ENCODE data around the gene DCANP1.
A peak's percentile ranks its signal among the peaks of the same experiment; 100 is the strongest.

The DCANP1 gene

DNA sequence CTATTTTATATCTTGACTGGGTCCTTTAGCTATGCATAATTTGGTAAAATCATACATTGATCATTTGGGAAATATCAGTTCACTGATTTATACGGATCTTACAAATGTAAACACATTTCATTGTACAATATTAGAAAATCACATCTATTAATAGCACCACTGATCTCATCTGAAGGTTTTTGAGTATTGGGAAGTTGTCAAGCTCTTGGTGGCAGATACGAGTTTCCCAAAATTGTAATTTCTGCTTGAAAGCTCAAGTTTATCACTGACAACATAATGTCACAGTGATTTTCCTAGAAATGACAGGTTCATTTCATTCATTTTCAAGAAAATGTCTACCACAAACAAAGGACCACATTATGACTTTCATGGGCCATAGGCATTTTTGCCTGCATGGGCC, 45.1 kb downstream of the DCANP1 start:
- TF ChIP-seq GABPA (IDR thresholded peaks at IDR 0.05; ENCODE audit: low read depth) (no peak), POLR2AphosphoS5 (IDR thresholded peaks at IDR 0.05; ENCODE audit: low read depth) (no peak)
- TF ChIP-seq, protein P1, sequence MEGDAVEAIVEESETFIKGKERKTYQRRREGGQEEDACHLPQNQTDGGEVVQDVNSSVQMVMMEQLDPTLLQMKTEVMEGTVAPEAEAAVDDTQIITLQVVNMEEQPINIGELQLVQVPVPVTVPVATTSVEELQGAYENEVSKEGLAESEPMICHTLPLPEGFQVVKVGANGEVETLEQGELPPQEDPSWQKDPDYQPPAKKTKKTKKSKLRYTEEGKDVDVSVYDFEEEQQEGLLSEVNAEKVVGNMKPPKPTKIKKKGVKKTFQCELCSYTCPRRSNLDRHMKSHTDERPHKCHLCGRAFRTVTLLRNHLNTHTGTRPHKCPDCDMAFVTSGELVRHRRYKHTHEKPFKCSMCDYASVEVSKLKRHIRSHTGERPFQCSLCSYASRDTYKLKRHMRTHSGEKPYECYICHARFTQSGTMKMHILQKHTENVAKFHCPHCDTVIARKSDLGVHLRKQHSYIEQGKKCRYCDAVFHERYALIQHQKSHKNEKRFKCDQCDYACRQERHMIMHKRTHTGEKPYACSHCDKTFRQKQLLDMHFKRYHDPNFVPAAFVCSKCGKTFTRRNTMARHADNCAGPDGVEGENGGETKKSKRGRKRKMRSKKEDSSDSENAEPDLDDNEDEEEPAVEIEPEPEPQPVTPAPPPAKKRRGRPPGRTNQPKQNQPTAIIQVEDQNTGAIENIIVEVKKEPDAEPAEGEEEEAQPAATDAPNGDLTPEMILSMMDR (IDR thresholded peaks at IDR 0.05; ENCODE audit: insufficient read depth, low read length), result no peak
- TF ChIP-seq, protein P2, sequence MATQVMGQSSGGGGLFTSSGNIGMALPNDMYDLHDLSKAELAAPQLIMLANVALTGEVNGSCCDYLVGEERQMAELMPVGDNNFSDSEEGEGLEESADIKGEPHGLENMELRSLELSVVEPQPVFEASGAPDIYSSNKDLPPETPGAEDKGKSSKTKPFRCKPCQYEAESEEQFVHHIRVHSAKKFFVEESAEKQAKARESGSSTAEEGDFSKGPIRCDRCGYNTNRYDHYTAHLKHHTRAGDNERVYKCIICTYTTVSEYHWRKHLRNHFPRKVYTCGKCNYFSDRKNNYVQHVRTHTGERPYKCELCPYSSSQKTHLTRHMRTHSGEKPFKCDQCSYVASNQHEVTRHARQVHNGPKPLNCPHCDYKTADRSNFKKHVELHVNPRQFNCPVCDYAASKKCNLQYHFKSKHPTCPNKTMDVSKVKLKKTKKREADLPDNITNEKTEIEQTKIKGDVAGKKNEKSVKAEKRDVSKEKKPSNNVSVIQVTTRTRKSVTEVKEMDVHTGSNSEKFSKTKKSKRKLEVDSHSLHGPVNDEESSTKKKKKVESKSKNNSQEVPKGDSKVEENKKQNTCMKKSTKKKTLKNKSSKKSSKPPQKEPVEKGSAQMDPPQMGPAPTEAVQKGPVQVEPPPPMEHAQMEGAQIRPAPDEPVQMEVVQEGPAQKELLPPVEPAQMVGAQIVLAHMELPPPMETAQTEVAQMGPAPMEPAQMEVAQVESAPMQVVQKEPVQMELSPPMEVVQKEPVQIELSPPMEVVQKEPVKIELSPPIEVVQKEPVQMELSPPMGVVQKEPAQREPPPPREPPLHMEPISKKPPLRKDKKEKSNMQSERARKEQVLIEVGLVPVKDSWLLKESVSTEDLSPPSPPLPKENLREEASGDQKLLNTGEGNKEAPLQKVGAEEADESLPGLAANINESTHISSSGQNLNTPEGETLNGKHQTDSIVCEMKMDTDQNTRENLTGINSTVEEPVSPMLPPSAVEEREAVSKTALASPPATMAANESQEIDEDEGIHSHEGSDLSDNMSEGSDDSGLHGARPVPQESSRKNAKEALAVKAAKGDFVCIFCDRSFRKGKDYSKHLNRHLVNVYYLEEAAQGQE (IDR thresholded peaks at IDR 0.05; ENCODE audit: insufficient replicate concordance, low read depth), result no peak
- H3K27ac ChIP-seq (replicated peaks), result no peak overlapping the region
- H3K27me3 ChIP-seq (ENCODE audit: insufficient read depth, poor library complexity, severe bottlenecking), result no peaks in the 10 kb centered on the region
- no peak for DNase-seq (ENCODE audit: low read depth in 1 of 2, low spot score in 1 of 2)
- no peak overlapping the region for H3K4me3 ChIP-seq (replicated peaks; ENCODE audit: insufficient read depth, low read length)

DNA sequence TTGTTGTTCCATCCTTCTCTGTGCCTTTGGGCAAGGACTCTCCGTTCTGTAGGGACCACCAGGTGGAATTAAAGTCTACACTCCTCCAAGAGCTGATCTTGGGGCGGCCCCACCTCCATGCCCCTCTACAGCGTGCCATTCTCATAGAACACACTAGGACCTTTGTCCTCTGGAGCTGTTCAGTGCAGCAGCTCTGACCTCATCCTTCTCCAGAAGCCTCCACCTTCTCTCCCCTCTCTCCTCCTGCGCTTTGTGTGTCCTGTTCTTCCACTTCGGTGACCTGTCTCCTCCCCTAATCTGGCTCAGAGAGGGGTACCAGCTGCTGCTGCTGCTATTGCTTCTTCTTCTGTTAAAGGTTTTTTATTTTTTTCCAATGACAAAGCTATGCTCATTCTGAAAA, 46.3 kb downstream of the DCANP1 start:
- no peak overlapping the region for H3K27ac ChIP-seq (replicated peaks)
- no peaks in the 10 kb centered on the region for H3K27me3 ChIP-seq (ENCODE audit: insufficient read depth, poor library complexity, severe bottlenecking)
- H3K4me3 ChIP-seq (replicated peaks; ENCODE audit: insufficient read depth, low read length), result no peak overlapping the region
- TF ChIP-seq POLR2AphosphoS5 (IDR thresholded peaks at IDR 0.05; ENCODE audit: low read depth), result no peak
- DNase-seq (ENCODE audit: low read depth in 1 of 2, low spot score in 1 of 2), result no peak

DNA sequence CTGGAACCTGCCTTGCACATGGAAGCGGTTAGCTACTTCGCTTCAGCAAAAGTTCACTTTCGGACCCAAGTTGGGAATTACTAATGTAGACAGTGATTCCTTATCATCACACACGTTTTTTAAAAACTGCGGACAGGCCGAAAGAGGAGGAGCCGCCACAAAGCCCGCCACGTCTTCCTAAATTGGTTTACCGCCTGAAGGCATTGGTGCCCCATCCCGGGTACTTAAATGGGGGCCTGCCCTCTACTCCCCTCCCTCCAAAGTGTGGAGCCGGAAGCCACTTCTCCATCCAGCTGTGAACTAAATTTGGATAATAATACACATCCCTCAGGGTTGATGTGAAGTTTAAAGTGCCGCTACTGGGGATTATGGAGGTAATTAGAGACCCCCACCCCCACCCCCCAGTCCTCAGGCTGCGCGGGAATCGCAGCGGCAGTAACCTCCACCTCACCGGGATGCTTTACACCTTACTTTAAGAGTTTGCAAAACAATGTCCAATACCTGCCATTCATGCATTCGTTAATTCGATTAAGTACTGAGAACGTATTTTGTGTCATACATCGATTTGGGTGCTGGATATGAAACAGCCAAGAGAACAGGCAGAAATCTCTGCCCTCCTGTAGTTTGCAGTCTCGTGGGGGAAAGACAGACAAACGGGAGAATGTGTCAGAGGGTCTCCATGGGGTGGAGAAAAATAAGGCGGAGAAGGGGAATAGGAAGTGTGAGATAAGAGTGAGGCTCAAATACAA, 47.2 kb downstream of the DCANP1 start:
- Histone ChIP-seq H3K27ac (replicated peaks) (peak overlapping the region; percentile 86), H3K27me3 (ENCODE audit: insufficient read depth, poor library complexity, severe bottlenecking) (no peaks in the 10 kb centered on the region)

More for the DNA sequence above, 47.2 kb downstream of the DCANP1 start:
- H3K4me3 ChIP-seq (replicated peaks; ENCODE audit: insufficient read depth, low read length), result peak overlapping the region; percentile 64
- TF ChIP-seq SPI1 (IDR thresholded peaks at IDR 0.05; ENCODE audit: borderline replicate concordance, low read depth) (no peak), GABPA (IDR thresholded peaks at IDR 0.05; ENCODE audit: low read depth) (no peak), POLR2AphosphoS5 (IDR thresholded peaks at IDR 0.05; ENCODE audit: low read depth) (no peak)
- TF ChIP-seq, protein P1 (IDR thresholded peaks at IDR 0.05; ENCODE audit: insufficient read depth, low read length), result no peak
- TF ChIP-seq, protein P2 (IDR thresholded peaks at IDR 0.05; ENCODE audit: insufficient replicate concordance, low read depth), result no peak
- no peak for DNase-seq (ENCODE audit: low read depth in 1 of 2, low spot score in 1 of 2)

Measured in HL-60 (cell line).